Choroid plexus epithelial cell (primary cell): ENCODE results near the gene TCF12.
A peak's percentile ranks its signal among the peaks of the same experiment; 100 is the strongest.

Experiments used
- DNase-seq: peaks from one replicate; pipeline ENCODE4 v3.0.0-alpha.2; 2010; ENCODE audit warnings: low read depth
- H3K4me3 ChIP-seq: 2 replicates; pipeline ENCODE4 v1.5.1; 2011; ENCODE audit warnings: low read depth, mild to moderate bottlenecking, control low read depth, low read length, moderate library complexity
- TF ChIP-seq, protein P1 (sequence below): conservative IDR thresholded peaks from 2 replicates; pipeline ENCODE4 v1.5.1; 2011; ENCODE audit warnings: low read depth, mild to moderate bottlenecking, control low read depth, inconsistent platforms, low read length, moderate library complexity

TCF12 gene

DNA sequence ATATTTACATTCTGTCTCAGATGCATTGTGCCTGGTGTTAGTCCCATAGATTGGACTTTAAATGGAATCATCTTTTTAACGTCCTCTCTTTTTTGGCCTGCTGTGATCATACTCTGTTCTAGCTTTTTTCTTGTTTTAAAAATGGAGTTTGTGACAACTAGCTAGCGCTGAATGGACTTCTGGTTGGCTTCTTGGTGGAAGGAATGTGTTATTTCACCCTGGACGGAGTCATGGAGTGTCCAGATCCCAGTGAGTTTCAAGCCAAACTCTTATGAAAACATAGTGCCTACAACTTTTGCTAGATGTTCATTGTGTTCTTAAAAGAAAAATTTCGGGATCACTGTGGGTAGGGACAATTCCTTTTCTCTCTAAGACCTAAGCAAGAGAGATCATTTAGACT is 192.6 kb downstream of the TCF12 start:
- DNase-seq = no peak
- TF ChIP-seq, protein P1, sequence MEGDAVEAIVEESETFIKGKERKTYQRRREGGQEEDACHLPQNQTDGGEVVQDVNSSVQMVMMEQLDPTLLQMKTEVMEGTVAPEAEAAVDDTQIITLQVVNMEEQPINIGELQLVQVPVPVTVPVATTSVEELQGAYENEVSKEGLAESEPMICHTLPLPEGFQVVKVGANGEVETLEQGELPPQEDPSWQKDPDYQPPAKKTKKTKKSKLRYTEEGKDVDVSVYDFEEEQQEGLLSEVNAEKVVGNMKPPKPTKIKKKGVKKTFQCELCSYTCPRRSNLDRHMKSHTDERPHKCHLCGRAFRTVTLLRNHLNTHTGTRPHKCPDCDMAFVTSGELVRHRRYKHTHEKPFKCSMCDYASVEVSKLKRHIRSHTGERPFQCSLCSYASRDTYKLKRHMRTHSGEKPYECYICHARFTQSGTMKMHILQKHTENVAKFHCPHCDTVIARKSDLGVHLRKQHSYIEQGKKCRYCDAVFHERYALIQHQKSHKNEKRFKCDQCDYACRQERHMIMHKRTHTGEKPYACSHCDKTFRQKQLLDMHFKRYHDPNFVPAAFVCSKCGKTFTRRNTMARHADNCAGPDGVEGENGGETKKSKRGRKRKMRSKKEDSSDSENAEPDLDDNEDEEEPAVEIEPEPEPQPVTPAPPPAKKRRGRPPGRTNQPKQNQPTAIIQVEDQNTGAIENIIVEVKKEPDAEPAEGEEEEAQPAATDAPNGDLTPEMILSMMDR = peak; percentile 40
- H3K4me3 ChIP-seq = no peak overlapping the region

DNA sequence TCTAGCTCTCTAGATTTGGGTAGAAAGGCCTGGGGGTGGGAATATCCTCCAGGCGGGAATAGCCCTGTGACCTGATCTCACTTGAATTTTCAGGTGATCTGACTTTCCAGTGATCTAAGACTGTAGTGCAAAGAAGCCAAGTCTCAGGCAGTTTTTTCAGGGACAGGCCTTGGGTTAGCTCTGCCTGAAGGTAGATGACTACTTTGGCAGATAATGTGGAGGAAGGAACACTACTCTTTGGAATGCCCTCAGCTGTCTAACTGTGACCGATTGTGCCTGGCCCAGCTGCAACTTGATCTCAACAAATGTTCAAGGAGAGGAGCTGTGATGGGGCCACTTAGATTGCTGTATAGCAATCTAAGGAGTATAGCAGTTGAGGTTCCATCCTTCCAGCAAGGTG is 193.7 kb downstream of the TCF12 start:
- TF ChIP-seq, protein P1 = no peak
- peak; percentile 26 for DNase-seq
- H3K4me3 ChIP-seq = no peak overlapping the region

DNA sequence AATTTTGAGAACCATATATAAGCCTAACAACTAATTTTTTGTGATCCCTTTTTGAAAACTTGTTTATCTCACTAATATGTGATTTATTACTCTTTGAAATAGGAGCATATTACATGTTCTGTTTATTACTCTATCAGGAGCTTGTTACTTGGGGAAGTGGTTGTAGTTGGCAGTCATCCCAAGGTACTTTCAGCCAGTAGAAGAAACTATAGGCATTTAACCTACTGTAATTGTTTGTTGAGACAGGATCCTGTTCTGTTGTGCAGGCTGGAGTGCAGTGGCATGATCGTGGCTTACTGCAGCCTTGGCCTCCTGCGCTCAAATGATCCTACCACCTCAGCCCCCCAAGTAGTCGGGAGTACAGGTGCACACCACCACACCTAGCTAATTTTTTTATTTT is 195.6 kb downstream of the TCF12 start:
- no peak overlapping the region for H3K4me3 ChIP-seq
- peak; percentile 85 for DNase-seq
- TF ChIP-seq, protein P1 = no peak

DNA sequence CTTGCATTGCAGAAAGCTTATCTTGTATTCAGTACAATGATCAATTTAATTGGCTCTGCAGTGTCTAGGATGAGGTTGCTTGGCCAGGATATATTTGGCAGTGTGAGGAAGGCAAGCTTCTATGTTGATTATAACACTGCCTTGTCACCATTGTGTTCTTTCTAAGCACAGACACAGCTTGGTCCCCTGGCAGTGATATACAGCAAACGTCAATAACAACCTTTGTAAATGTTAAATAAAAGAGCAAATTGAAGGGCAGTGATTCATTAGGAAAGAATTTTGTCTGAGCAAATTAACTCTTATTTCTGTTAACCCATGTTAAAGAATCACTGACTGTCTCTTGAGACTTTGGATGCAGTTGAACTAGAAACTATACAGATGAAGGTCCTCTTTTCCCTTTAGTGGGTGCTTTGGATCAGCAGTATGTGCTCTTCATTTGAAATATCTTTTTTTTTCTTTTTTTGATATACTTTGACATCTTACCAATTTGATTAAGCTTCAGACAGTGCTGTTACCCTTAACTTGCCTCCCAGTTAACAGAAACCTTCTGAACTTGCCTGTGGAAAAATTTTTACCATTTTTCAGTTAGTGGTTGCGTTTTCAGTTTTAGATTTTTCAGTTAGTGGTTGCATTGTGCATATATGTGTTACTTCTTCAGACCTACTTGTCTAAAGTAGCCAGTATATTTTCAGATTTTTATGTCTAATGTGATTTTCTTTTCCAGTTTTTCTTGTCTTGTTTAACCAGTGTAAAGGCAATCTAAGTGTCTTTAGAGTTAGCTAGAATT is 199.8 kb downstream of the TCF12 start:
- peak; percentile 57 for DNase-seq
- H3K4me3 ChIP-seq = no peak overlapping the region
- TF ChIP-seq, protein P1 = no peak

DNA sequence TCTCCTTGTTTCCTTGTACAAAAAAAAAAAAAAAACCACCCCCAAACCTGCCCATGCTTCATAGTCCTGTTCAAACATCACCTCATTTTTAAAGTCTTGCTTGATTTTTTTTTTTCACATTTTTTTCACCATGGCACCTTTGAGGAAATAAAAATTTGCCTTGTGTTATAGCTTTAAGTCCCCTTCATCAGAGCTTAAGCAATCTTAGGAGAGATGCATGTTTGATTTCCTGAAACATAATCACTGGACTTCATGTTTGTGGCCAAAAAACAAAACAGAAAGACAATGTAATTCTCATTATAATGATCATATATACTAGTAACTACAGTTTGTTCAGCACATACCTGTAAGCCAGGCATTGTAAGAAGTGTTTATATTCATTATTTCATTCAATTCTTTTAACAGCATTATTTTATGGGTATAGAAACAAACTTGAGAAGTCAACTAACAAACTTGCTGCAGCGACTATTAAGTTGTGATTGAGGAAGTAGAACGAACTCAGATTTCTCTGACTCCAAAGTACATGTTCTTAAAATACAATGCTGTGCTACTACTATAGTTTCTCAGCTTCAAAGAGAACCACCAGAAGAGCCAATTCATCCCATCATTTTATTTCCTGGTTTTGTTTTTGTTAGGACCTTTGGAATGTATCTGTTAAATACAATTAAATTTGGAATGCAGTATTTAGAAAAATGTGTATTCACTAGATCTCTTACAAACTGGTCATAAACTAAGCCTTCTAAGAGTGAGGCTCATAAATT is 203.8 kb downstream of the TCF12 start:
- no peak overlapping the region for H3K4me3 ChIP-seq
- DNase-seq = peak; percentile 34
- TF ChIP-seq, protein P1 = no peak

DNA sequence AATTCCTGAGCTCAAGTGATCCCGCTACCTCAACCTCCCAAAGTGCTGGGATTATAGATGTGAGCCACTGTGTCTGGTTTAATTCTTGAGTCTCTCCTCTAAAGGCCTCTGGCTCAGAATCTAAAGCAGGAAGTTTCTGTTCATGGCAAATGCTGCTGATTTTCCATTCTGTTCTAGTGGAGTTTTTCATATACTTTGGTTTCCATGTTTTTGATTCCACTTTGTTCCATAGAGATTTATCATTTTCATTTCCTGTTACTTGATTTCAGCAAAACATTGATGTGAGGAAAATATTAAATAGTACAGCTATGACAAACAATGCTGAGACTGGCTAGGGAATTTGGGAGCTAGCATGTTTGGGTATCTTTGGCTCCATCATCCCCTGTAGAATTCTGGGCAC is 205.6 kb downstream of the TCF12 start:
- H3K4me3 ChIP-seq = no peak overlapping the region
- TF ChIP-seq, protein P1 = no peak
- no peak for DNase-seq

DNA sequence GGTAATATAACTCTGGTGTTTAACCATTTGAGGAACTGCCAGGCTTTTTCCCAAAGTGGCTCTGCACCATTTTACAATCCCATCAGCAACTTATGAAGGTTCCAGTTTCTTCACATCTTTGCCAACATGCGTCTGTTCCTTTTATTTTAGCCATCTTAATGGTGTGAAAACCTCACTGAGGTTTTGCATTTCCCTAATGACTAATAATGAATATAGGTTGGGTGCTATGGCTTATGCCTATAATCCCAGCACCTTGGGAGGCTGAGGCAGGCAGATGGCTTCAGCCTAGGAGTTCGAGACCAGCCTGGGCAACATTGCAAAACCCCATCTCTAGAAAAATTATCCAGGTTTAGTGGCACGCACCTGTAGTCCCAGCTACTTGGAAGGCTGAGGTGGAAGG is 210.6 kb downstream of the TCF12 start:
- no peak for DNase-seq
- H3K4me3 ChIP-seq = no peak overlapping the region
- TF ChIP-seq, protein P1 = no peak
